Measurements from ENCODE around the gene PCSK6. TPM values are rescaled to one million over a fixed set of nuclear protein-coding genes. Genes with fewer than 3 reads are reported as not detected.

Gene PCSK6
- total RNA-seq, 1 experiment from 2014 or later = 2.9 TPM

GRCh38 chr15:101434032-101434920 is 55.2 kb downstream of the PCSK6 start:
- Mint-ChIP-seq H3K27me3 (ENCODE audit: low read depth) (peaks cover 2% of the 10 kb centered on the region), H3K36me3 (no peaks in the 10 kb centered on the region), H3K27ac (no peak overlapping the region), H3K4me1 (peaks cover 6% of the 10 kb centered on the region), H3K4me3 (no peak overlapping the region), H3K9me3 (no peaks in the 10 kb centered on the region)
- TF ChIP-seq ZNF121 (CRISPR knock-in tag; IDR thresholded peaks at IDR 0.05) (no peak), GRHL2 (CRISPR knock-in tag; IDR thresholded peaks at IDR 0.05; ENCODE audit: insufficient replicate concordance, severe bottlenecking) (no peak), CREM (CRISPR knock-in tag; IDR thresholded peaks at IDR 0.05) (no peak), ZNF423 (CRISPR knock-in tag; IDR thresholded peaks at IDR 0.05) (no peak), NFYB (CRISPR knock-in tag; conservative IDR thresholded peaks at IDR 0.05; ENCODE audit: low read depth) (no peak), HMGA2 (CRISPR knock-in tag; IDR thresholded peaks at IDR 0.05) (no peak), TCF7 (CRISPR knock-in tag; IDR thresholded peaks at IDR 0.05; ENCODE audit: low read depth) (no peak), ZNF416 (CRISPR knock-in tag; IDR thresholded peaks at IDR 0.05) (no peak), ATF1 (CRISPR knock-in tag; IDR thresholded peaks at IDR 0.05) (no peak), NR3C1 (CRISPR knock-in tag; conservative IDR thresholded peaks at IDR 0.05; ENCODE audit: low read depth) (no peak), FOXP4 (CRISPR knock-in tag; IDR thresholded peaks at IDR 0.05) (no peak), ZNF232 (CRISPR knock-in tag; IDR thresholded peaks at IDR 0.05) (no peak), GABPB1 (CRISPR knock-in tag; IDR thresholded peaks at IDR 0.05) (no peak)
- TF ChIP-seq, protein P1, sequence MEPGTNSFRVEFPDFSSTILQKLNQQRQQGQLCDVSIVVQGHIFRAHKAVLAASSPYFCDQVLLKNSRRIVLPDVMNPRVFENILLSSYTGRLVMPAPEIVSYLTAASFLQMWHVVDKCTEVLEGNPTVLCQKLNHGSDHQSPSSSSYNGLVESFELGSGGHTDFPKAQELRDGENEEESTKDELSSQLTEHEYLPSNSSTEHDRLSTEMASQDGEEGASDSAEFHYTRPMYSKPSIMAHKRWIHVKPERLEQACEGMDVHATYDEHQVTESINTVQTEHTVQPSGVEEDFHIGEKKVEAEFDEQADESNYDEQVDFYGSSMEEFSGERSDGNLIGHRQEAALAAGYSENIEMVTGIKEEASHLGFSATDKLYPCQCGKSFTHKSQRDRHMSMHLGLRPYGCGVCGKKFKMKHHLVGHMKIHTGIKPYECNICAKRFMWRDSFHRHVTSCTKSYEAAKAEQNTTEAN (CRISPR knock-in tag; IDR thresholded peaks at IDR 0.05) = no peak
- TF ChIP-seq, protein P2, sequence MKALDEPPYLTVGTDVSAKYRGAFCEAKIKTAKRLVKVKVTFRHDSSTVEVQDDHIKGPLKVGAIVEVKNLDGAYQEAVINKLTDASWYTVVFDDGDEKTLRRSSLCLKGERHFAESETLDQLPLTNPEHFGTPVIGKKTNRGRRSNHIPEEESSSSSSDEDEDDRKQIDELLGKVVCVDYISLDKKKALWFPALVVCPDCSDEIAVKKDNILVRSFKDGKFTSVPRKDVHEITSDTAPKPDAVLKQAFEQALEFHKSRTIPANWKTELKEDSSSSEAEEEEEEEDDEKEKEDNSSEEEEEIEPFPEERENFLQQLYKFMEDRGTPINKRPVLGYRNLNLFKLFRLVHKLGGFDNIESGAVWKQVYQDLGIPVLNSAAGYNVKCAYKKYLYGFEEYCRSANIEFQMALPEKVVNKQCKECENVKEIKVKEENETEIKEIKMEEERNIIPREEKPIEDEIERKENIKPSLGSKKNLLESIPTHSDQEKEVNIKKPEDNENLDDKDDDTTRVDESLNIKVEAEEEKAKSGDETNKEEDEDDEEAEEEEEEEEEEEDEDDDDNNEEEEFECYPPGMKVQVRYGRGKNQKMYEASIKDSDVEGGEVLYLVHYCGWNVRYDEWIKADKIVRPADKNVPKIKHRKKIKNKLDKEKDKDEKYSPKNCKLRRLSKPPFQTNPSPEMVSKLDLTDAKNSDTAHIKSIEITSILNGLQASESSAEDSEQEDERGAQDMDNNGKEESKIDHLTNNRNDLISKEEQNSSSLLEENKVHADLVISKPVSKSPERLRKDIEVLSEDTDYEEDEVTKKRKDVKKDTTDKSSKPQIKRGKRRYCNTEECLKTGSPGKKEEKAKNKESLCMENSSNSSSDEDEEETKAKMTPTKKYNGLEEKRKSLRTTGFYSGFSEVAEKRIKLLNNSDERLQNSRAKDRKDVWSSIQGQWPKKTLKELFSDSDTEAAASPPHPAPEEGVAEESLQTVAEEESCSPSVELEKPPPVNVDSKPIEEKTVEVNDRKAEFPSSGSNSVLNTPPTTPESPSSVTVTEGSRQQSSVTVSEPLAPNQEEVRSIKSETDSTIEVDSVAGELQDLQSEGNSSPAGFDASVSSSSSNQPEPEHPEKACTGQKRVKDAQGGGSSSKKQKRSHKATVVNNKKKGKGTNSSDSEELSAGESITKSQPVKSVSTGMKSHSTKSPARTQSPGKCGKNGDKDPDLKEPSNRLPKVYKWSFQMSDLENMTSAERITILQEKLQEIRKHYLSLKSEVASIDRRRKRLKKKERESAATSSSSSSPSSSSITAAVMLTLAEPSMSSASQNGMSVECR (CRISPR knock-in tag; IDR thresholded peaks at IDR 0.05; ENCODE audit: borderline replicate concordance) = no peak
- CTCF ChIA-PET = interaction anchor here (0.9 to 1.1 kb wide), 2 partner anchors 10 to 14 kb away, joined by 3 read pairs; no protein-coding TSS in a partner anchor
- POLR2A ChIA-PET = no interaction called here
- DNase-seq (ENCODE audit: low spot score) = no peak
- ATAC-seq = no peak

GRCh38 chr15:101433396-101433795 is 56.1 kb downstream of the PCSK6 start:
- Mint-ChIP-seq H3K36me3 (no peaks in the 10 kb centered on the region), H3K27ac (no peak overlapping the region)

More at GRCh38 chr15:101433396-101433795, 56.1 kb downstream of the PCSK6 start:
- DNase-seq (ENCODE audit: low spot score) (peak; percentile 42), ATAC-seq (peak; percentile 92)
- H3K4me3 Mint-ChIP-seq = no peak overlapping the region
- ChIA-PET CTCF (interaction anchor here (0.9 to 1.1 kb wide), 2 partner anchors 11 to 14 kb away, joined by 3 read pairs; no protein-coding TSS in a partner anchor), POLR2A (no interaction called here)
- peaks cover 6% of the 10 kb centered on the region; the same call in 1 of the 2 replicates for H3K4me1 Mint-ChIP-seq
- peaks cover 4% of the 10 kb centered on the region; the same call in 1 of the 2 replicates for H3K27me3 Mint-ChIP-seq (ENCODE audit: low read depth)
- TF ChIP-seq NR2C2 (CRISPR knock-in tag; IDR thresholded peaks at IDR 0.05) = no peak
- no peak for TF ChIP-seq CREB1 (CRISPR knock-in tag; IDR thresholded peaks at IDR 0.05)
- TF ChIP-seq RELA (CRISPR knock-in tag; IDR thresholded peaks at IDR 0.05; ENCODE audit: borderline replicate concordance) = no peak
- TF ChIP-seq GRHL2 (CRISPR knock-in tag; IDR thresholded peaks at IDR 0.05; ENCODE audit: insufficient replicate concordance, severe bottlenecking) = no peak
- no peak for TF ChIP-seq FOXK1 (CRISPR knock-in tag; IDR thresholded peaks at IDR 0.05)
- no peak for TF ChIP-seq ZNF396 (CRISPR knock-in tag; IDR thresholded peaks at IDR 0.05; ENCODE audit: borderline replicate concordance)
- no peaks in the 10 kb centered on the region for H3K9me3 Mint-ChIP-seq
